Aorta (tissue), 5 donors: ENCODE data around the gene C1orf174. TPM values are rescaled to one million over a fixed set of nuclear protein-coding genes. Genes with fewer than 3 reads are reported as not detected.
A peak's percentile ranks its signal among the peaks of the same experiment; 100 is the strongest.

Experiments
- ATAC-seq: fragments of 200-7000 bp; cut with Tn5 transposase; one replicate; pipeline ENCODE4 v1.9.1; 2022; ENCODE audit warnings: moderate library complexity; ENCODE audit not compliant: low FRiP score
- DNase-seq, 2 donors: peaks; one replicate each; pipeline ENCODE4 v3.0.0-alpha.2; 2020
- H3K27ac ChIP-seq, 2 donors: one replicate each; pipeline ENCODE4 v1.5.1; 2013; ENCODE audit warnings: low read length in 2 of 2, mild to moderate bottlenecking in 2 of 2, moderate library complexity in 2 of 2, control low read depth in 1 of 2, inconsistent platforms in 1 of 2, low read depth in 1 of 2
- H3K27me3 ChIP-seq, 2 donors: one replicate each; pipeline ENCODE4 v1.6.1; 2013; ENCODE audit warnings: control low read depth in 1 of 2, low read length in 1 of 2, mild to moderate bottlenecking in 1 of 2, moderate library complexity in 1 of 2; ENCODE audit not compliant: insufficient read depth in 2 of 2, control insufficient read depth in 1 of 2
- H3K36me3 ChIP-seq, 2 donors: one replicate each; pipeline ENCODE4 v1.6.1; 2013; ENCODE audit warnings: control low read depth in 1 of 2, low read length in 1 of 2, mild to moderate bottlenecking in 1 of 2; ENCODE audit not compliant: insufficient read depth in 2 of 2, control insufficient read depth in 1 of 2
- H3K4me1 ChIP-seq, 2 donors: one replicate each; pipeline ENCODE4 v1.6.1; 2013; ENCODE audit warnings: low read length in 2 of 2, control low read depth in 1 of 2, mild to moderate bottlenecking in 1 of 2, moderate library complexity in 1 of 2; ENCODE audit not compliant: insufficient read depth in 2 of 2, control insufficient read depth in 1 of 2
- H3K4me3 ChIP-seq, 2 donors: one replicate each; pipeline ENCODE4 v1.5.1; 2013; ENCODE audit warnings: low read length in 2 of 2, control low read depth in 1 of 2, mild to moderate bottlenecking in 1 of 2
- H3K9me3 ChIP-seq: one replicate; pipeline ENCODE4 v1.6.1; 2013; ENCODE audit warnings: mild to moderate bottlenecking, low read length; ENCODE audit not compliant: control insufficient read depth
- WGBS, 2 donors: extraction: QIAGEN DNeasy Blood & Tissue Kit; methylation state at CpG; one replicate each; pipeline ENCODE4 v1.1.7; 2013; 5-methylcytosine and 5-hydroxymethylcytosine counted together
- intact Hi-C, 2 donors: fragments of 100-400 bp; cut with DNase I; formaldehyde crosslinking; loops; one replicate each; pipeline versions ENCODE4 v1.14.2 to v1.15.0; 2022
- polyA plus RNA-seq, 2 donors: library from polyadenylated mRNA; stranded (reverse); fragments of 200-250 nt; gene quantifications; one replicate each; pipeline ENCODE4 v1.2.3, GENCODE V29; 2013
- total RNA-seq, 2 donors: library from RNA; stranded (reverse); fragmentation: NEBNext Ultra II Directional; extraction: Animal tissue kit (Norgen Biotek cat#: 25700); gene quantifications; one replicate each; pipeline ENCODE4 v1.2.1, GENCODE V29; 2021
- donor health status: healthy with polysubstance abuse.
- donor health status: Bipolar disorder and iron deficiency.
- donor health status: DM: no; HTN: no; CAD: no.
- donor health status: DM: no; HTN: no; CAD: no.
- donor health status: DM: yes; HTN: yes; CAD: no.

Gene C1orf174
- total and polyA plus RNA-seq, 4 donors = 12.6 to 19.8 (median 16.1) TPM

DNA sequence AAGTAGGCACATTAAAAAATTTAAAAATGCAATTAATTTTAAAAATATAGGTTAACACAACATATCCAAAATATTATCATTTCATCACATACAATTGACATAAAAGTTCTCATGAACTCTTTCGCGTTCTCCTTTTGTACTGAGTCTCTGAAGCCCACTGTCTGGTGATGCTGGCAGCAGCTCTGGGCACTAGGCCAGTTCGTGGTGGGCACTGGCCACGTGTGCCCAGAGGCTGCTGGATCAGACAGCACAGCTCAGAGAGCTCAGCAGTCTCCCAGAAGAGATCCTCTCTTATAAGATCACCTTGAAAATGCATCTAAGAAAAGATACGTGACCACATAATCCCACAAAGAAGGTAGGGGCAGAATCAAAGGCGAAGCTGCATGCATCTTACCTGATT, 53.0 kb downstream of the C1orf174 start:
- H3K36me3 ChIP-seq = peaks cover 3 to 7% of the 10 kb centered on the region in 2 donors
- ATAC-seq (no peak), DNase-seq (no peak)
- no peaks in the 10 kb centered on the region for H3K27me3 ChIP-seq
- 72 to 78% methylated on average over 6 of the region's 6 CpGs for WGBS, 2 donors
- no peaks in the 10 kb centered on the region for H3K9me3 ChIP-seq
- no peak overlapping the region for H3K4me3 ChIP-seq
- H3K4me1 ChIP-seq = no peaks in the 10 kb centered on the region
- no peak overlapping the region for H3K27ac ChIP-seq
- intact Hi-C loops = no loop called here

DNA sequence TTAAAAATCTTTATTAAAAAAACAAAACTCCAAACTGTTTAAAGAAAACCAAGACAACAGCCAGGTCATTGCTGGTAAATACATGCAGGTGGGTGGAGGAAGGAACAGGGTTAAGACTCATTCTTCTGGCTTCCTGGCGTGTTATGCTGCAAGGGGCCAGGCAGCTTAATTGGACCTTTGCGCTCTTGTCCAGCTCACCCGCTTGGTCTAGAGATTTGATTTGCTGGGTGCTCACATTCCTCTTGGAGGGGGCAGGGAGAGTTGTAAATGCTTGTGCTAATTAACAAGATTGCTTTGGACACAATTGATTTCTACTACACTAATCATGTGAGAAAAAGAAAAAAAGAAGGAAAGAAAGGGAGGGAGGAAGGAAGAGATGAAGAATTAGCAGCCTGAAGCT, 53.5 kb downstream of the C1orf174 start:
- intact Hi-C loops = no loop called here

DNA sequence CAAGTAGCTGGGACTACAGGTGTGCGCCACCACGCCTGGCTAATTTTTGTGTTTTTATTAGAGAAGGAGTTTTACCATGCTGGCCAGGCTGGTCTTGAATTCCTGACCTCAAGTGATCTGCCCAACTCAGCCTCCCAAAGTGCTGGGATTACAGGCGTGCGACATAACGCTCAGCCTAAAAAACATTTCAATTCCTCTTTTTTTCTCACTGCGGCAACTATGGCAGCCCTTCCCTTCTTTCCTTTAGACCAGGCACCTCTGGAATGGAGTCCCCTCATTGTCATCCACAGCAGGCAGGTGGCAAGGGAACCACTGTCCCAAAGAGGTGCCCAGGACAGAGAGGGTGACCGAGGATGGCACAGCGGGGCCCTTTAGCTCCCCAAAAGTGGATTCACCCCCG, 57.2 kb downstream of the C1orf174 start:
- Histone ChIP-seq H3K9me3 (no peaks in the 10 kb centered on the region), H3K4me1 (no peaks in the 10 kb centered on the region), H3K36me3 (peaks cover 5 to 7% of the 10 kb centered on the region in 2 donors), H3K4me3 (no peak overlapping the region), H3K27me3 (no peaks in the 10 kb centered on the region), H3K27ac (no peak overlapping the region)
- WGBS, 2 donors = 92 to 96% methylated on average over 9 of the region's 9 CpGs
- ATAC-seq (no peak), DNase-seq (peak in 1 of 2 donors; percentile 12)
- intact Hi-C loops = no loop called here

More for the DNA sequence above, 53.5 kb downstream of the C1orf174 start:
- H3K36me3 ChIP-seq = peaks cover 3 to 8% of the 10 kb centered on the region in 2 donors
- DNase-seq (peak in 1 of 2 donors; percentile 8), ATAC-seq (no peak)
- H3K9me3 ChIP-seq = no peaks in the 10 kb centered on the region
- H3K27ac ChIP-seq = no peak overlapping the region
- no peak overlapping the region for H3K4me3 ChIP-seq
- H3K27me3 ChIP-seq = no peaks in the 10 kb centered on the region
- H3K4me1 ChIP-seq = no peaks in the 10 kb centered on the region
- 91 to 92% methylated on average over 3 of the region's 3 CpGs for WGBS, 2 donors

DNA sequence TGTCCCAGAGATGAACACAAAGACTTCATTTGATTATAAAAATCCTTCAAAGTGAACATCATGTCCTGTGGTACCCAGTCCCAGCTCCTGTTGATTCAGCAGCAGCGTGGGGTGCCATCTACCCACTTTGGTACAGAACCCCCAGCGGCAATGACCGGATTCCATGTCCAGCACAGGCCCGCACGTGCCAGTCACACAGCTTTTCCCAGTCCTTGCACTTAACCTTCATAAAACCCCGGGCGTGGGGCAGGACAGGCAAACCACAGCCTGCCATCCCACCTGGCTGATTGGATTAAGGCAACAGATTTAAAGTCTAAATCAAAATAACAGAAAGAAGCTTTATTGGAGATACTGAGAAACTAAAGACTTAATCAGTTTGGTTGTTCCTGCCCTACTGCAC, 58.6 kb downstream of the C1orf174 start:
- 94 to 95% methylated on average over 7 of the region's 7 CpGs for WGBS, 2 donors

More for the DNA sequence above, 58.6 kb downstream of the C1orf174 start:
- Histone ChIP-seq H3K9me3 (peaks cover 2% of the 10 kb centered on the region), H3K36me3 (peaks cover 10 to 13% of the 10 kb centered on the region in 2 donors), H3K4me3 (no peak overlapping the region), H3K27ac (no peak overlapping the region), H3K4me1 (no peaks in the 10 kb centered on the region), H3K27me3 (no peaks in the 10 kb centered on the region)
- DNase-seq (peak in 1 of 2 donors; percentile 32), ATAC-seq (no peak)
- intact Hi-C loops = no loop called here

Other genes with a start within 250 kb of the C1orf174 start
- under 1 TPM in 1 of 2 donors, not detected in 1; 0.18 TPM for gene TP73, start 247.8 kb downstream of the C1orf174 start, total RNA-seq
- under 1 TPM in 1 of 2 donors, not detected in 1; 0.38 TPM for gene TP73, start 247.8 kb downstream of the C1orf174 start, polyA plus RNA-seq
- gene CCDC27, start 147.8 kb downstream of the C1orf174 start, total RNA-seq = not detected
- gene CCDC27, start 147.8 kb downstream of the C1orf174 start, polyA plus RNA-seq = not detected
- gene SMIM1, start 127.5 kb downstream of the C1orf174 start, total RNA-seq = 1 to 10 TPM; 5.6 to 7.5 TPM
- 1 to 10 TPM; 3.9 to 6.5 TPM for gene SMIM1, start 127.5 kb downstream of the C1orf174 start, polyA plus RNA-seq
- 10 to 100 TPM; 31.9 to 38.8 TPM for gene LRRC47, start 103.8 kb downstream of the C1orf174 start, total RNA-seq
- 10 to 100 TPM; 26.8 to 30.7 TPM for gene LRRC47, start 103.8 kb downstream of the C1orf174 start, polyA plus RNA-seq
- gene CEP104, start 43.1 kb downstream of the C1orf174 start, total RNA-seq = 10 to 100 TPM; 47.8 to 53.6 TPM
- gene CEP104, start 43.1 kb downstream of the C1orf174 start, polyA plus RNA-seq = 1 to 10 TPM; 8.1 to 8.5 TPM
- gene DFFB, start 42.8 kb downstream of the C1orf174 start, total RNA-seq = 10 to 100 TPM in 1 of 2 donors, 1 to 10 TPM in 1; 5.7 to 10.2 TPM
- 1 to 10 TPM; 4.3 to 8.1 TPM for gene DFFB, start 42.8 kb downstream of the C1orf174 start, polyA plus RNA-seq